ENCODE measurements around the gene SEMA3D.
A peak's percentile ranks its signal among the peaks of the same experiment; 100 is the strongest.

SEMA3D gene

DNA sequence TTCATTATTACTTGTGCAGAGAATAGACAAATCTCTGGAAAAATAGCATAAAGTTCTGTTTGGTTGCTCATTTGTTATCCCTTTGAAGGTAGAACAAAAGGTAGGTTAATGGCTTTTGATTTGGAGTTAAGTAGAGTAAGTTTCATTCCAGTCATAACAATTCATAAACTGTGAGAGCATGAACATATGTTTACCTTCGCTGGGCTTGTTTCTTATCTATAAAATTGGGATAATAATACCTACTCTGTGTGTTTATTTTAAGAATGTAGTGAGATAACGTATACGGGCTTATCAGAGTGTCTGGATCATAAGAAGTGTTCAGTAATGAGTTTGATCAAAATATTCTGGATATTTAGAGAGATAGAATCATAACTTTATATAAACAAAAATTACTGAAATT, 155.4 kb downstream of the SEMA3D start:
- no peak for DNase-seq (ENCODE audit: low spot score)
- no peak for TF ChIP-seq CTCF (IDR thresholded peaks at IDR 0.05; ENCODE audit: extremely low read depth, missing control alignments)

DNA sequence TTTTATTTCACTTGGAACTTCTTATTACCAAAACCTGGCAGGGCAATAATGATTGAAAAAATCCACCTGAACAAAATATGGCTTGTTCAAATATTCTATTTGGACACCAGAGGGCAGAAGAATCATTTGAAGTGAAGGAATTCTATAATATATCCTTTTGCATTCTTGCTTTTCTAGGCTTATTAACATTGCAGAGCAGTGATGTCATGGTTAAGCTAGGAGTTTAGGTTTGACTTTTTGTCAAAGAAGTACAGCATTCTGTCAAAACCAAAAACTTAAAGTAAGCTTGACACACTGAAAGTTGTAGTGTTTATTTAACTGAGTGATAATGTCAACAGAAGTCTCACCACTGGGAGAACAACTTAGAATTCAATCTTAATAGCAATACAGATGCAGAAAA, 156.0 kb downstream of the SEMA3D start:
- DNase-seq (ENCODE audit: low spot score) = peak; percentile 4
- no peak for TF ChIP-seq CTCF (IDR thresholded peaks at IDR 0.05; ENCODE audit: extremely low read depth, missing control alignments)

GRCh38 chr7:85025312-85025756, 161.5 kb downstream of the SEMA3D start:
- no peak for DNase-seq (ENCODE audit: low spot score)
- no peak for TF ChIP-seq CTCF (IDR thresholded peaks at IDR 0.05; ENCODE audit: extremely low read depth, missing control alignments)

GRCh38 chr7:85023916-85024315, 162.9 kb downstream of the SEMA3D start:
- no peak for TF ChIP-seq CTCF (IDR thresholded peaks at IDR 0.05; ENCODE audit: extremely low read depth, missing control alignments)
- no peak for DNase-seq (ENCODE audit: low spot score)

- DNase-seq (ENCODE audit: low spot score) = no peak
Measured at GRCh38 chr7:85023066-85023712, 163.7 kb downstream of the SEMA3D start.

DNA sequence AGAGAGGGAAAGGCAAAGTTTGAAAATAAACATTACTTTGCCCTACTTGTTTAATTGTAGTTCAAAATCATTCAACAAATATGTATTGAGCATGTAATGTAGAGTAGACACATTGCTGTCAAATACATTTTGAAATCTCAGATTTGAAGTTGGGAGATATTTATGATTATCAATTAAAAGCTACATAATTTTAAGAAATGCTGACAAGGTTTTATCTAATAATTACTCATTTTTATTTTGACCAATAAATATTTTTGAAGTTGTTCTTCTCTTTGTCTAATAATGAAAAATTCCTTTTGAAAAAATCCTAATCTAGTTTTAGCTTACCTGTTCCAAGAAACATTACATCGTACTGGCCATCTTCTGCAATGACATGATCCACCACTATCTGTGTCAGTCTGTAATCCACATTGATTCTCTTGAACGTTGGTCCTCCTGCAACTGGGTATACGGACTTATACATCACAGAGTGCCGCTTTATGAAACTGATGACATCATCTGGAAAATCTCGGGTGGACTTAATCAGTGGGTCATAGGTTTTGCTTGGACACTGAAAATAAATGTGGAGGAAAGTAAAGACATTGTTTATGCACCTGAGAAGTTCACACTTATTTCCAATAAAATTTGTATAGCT, 164.7 kb downstream of the SEMA3D start:
- no peak for DNase-seq (ENCODE audit: low spot score)
- no peak for TF ChIP-seq CTCF (IDR thresholded peaks at IDR 0.05; ENCODE audit: extremely low read depth, missing control alignments)

More at GRCh38 chr7:85023066-85023712, 163.7 kb downstream of the SEMA3D start:
- no peak for TF ChIP-seq CTCF (IDR thresholded peaks at IDR 0.05; ENCODE audit: extremely low read depth, missing control alignments)

- DNase-seq (ENCODE audit: low spot score) = no peak
Measured at GRCh38 chr7:85021101-85021704, 165.7 kb downstream of the SEMA3D start.

More at GRCh38 chr7:85021101-85021704, 165.7 kb downstream of the SEMA3D start:
- no peak for TF ChIP-seq CTCF (IDR thresholded peaks at IDR 0.05; ENCODE audit: extremely low read depth, missing control alignments)
